K562 (cell line): ENCODE measurements around the gene PSAP. TPM values are rescaled to one million over a fixed set of nuclear protein-coding genes. Genes with fewer than 3 reads are reported as not detected.

ENCODE experiments used
- CBFA2T2 ChIP-seq: fragments of 450-650 bp; conservative IDR thresholded peaks from 2 replicates; pipeline ENCODE4 v1.6.1; 2017; ENCODE audit warnings: mild to moderate bottlenecking
- ETS2 ChIP-seq: IDR thresholded peaks from 2 replicates; pipeline ENCODE4 v1.6.1; 2016; ENCODE audit warnings: borderline replicate concordance, missing genetic modification characterization, mild to moderate bottlenecking, moderate library complexity, missing compliant biosample characterization; ENCODE audit not compliant: poor library complexity, severe bottlenecking
- HDAC2 ChIP-seq: fragments of 450-650 bp; IDR thresholded peaks from 2 replicates; pipeline ENCODE4 v1.6.1; 2016; ENCODE audit warnings: mild to moderate bottlenecking
- NONO ChIP-seq, 2 experiments: fragments of 200-400 bp in 1 of 2; fragments of 450-650 bp in 1 of 2; formaldehyde crosslinking in 1 of 2; IDR thresholded peaks; 2 replicates each; pipeline ENCODE4 v1.6.1; 2017; ENCODE audit warnings: low read depth in 2 of 2, mild to moderate bottlenecking in 2 of 2, moderate library complexity in 2 of 2, low read length in 1 of 2
- SMAD2 ChIP-seq: fragments of 150-350 bp; IDR thresholded peaks from 2 replicates; pipeline ENCODE4 v1.6.1; 2014; ENCODE audit warnings: low read depth, mild to moderate bottlenecking, low read length
- ZFP1 ChIP-seq: fragments of 450-650 bp; formaldehyde crosslinking; IDR thresholded peaks from 2 replicates; pipeline ENCODE4 v1.4.0; 2020; ENCODE audit warnings: mild to moderate bottlenecking, mixed read lengths
- ZKSCAN8 ChIP-seq: fragments of 200-800 bp; sonication (Bioruptor generic); IDR thresholded peaks from 2 replicates; pipeline ENCODE4 v1.6.1; 2016; ENCODE audit warnings: missing genetic modification characterization, missing compliant biosample characterization
- ZNF668 ChIP-seq: fragments of 250-450 bp; sonication (Bioruptor Pico); IDR thresholded peaks from 2 replicates; pipeline ENCODE4 v1.8.0; 2022; ENCODE audit warnings: mild to moderate bottlenecking, inconsistent platforms
- polyA plus RNA-seq, 8 experiments: library from polyadenylated mRNA; depleted of rRNA in 4 of 8; stranded (reverse) in 5 of 8; unstranded in 3 of 8; fragments of >200 nt; fragmentation: Nextera tagmentation in 2 of 8; fragmentation: Illumina TruSeq in 1 of 8; extraction: Ambion mirVana in 2 of 8; extraction: Trizol in 1 of 8; gene quantifications; 2 replicates each; pipeline versions ENCODE4 v1.2.1 to v1.2.3, GENCODE V29; 2011 to 2014; ENCODE audit warnings: inconsistent platforms in 1 of 8, missing spikeins in 1 of 8
- total RNA-seq, 7 experiments: library from RNA; depleted of rRNA in 6 of 7; stranded (reverse); fragments of >200 nt in 6 of 7; fragmentation: Illumina TruSeq in 2 of 7; extraction: Trizol in 2 of 7; gene quantifications; 2 replicates each; pipeline versions ENCODE4 v1.2.1 to v1.2.3, GENCODE V29; 2011 to 2021; ENCODE audit warnings: low replicate concordance in 1 of 7
- TF ChIP-seq, protein P1 (sequence below), 2 experiments: fragments of 450-650 bp; IDR thresholded peaks; 2 replicates each; pipeline ENCODE4 v1.6.1; 2016
- TF ChIP-seq, protein P2 (sequence below), 2 experiments: fragments of 450-650 bp in 1 of 2; IDR thresholded peaks; 2 replicates each; pipeline ENCODE4 v1.6.1; 2011 to 2017; ENCODE audit warnings: low read depth in 2 of 2, antibody characterized with exemption in 1 of 2, borderline replicate concordance in 1 of 2, low read length in 1 of 2, mild to moderate bottlenecking in 1 of 2, mixed read lengths in 1 of 2; ENCODE audit not compliant: control insufficient read depth in 1 of 2
- TF ChIP-seq, protein P3 (sequence below): fragments of 450-650 bp; IDR thresholded peaks from 2 replicates; pipeline ENCODE4 v1.6.1; 2016; ENCODE audit warnings: low read depth
- TF ChIP-seq, protein P4 (sequence below): fragments of 450-650 bp; IDR thresholded peaks from 2 replicates; pipeline ENCODE4 v1.6.1; 2016

PSAP gene
- total and polyA plus RNA-seq, 9 of the 15 experiments (the other 6 are each of a cell fraction or from before 2014, with no cell fraction given), result 245 to 700 (median 429) TPM

DNA sequence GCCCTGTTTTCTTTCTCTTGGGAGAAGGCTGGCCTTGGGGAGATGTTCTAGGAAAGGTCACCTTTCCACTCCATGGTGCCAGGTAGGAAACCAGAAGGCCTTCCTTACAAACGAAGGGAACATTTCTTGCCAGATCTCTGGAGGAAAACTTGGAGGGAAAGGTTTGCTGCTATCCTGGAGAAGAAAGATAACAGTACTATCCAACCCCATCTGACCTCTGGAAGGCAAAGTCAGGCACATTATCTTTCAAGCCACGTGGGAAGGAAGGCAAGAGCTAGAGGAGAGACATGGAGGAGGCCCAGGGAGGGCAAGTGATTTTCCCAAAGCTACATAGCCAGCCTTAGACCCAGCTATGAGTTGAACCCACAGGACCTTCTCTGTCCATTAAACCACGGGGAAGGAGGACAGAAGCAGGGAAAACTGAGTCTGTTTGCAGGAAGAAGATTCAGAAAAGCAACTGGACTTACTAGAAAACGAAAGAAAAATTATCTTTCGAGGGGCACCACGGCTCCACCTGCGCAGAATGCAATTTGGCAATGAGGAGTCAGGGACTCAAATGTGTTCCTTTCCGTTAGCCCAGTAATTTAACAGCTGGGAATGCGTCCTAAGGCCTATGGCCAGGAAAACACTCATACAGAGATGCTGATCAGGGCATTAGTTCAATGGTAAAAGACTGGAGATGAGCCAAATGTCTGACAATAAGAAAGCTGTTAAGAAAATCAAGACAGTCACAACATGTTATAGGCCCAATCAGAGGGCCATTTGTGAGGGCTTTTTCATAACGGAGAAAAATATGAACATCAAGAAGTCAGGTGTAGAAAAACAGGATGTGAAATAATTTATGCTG lies 32.0 kb upstream of the PSAP start (continued):
- TF ChIP-seq CBFA2T2 (peak; percentile 83), HDAC2 (peak; percentile 83), ZFP1 (CRISPR knock-in tag) (no peak), ZNF668 (CRISPR knock-in tag) (no peak), NONO (IDR thresholded peaks at IDR 0.05; ENCODE audit: low read depth in 2 of 2, low read length in 1 of 2) (no peak), ZKSCAN8 (CRISPR knock-in tag) (no peak), SMAD2 (no peak), ETS2 (tag) (no peak)
- TF ChIP-seq, protein P1, sequence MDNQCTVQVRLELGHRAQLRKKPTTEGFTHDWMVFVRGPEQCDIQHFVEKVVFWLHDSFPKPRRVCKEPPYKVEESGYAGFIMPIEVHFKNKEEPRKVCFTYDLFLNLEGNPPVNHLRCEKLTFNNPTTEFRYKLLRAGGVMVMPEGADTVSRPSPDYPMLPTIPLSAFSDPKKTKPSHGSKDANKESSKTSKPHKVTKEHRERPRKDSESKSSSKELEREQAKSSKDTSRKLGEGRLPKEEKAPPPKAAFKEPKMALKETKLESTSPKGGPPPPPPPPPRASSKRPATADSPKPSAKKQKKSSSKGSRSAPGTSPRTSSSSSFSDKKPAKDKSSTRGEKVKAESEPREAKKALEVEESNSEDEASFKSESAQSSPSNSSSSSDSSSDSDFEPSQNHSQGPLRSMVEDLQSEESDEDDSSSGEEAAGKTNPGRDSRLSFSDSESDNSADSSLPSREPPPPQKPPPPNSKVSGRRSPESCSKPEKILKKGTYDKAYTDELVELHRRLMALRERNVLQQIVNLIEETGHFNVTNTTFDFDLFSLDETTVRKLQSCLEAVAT (IDR thresholded peaks at IDR 0.05), result peak in 1 of 2 experiments; percentile 28; a peak in 1 of 4 replicates
- TF ChIP-seq, protein P2, sequence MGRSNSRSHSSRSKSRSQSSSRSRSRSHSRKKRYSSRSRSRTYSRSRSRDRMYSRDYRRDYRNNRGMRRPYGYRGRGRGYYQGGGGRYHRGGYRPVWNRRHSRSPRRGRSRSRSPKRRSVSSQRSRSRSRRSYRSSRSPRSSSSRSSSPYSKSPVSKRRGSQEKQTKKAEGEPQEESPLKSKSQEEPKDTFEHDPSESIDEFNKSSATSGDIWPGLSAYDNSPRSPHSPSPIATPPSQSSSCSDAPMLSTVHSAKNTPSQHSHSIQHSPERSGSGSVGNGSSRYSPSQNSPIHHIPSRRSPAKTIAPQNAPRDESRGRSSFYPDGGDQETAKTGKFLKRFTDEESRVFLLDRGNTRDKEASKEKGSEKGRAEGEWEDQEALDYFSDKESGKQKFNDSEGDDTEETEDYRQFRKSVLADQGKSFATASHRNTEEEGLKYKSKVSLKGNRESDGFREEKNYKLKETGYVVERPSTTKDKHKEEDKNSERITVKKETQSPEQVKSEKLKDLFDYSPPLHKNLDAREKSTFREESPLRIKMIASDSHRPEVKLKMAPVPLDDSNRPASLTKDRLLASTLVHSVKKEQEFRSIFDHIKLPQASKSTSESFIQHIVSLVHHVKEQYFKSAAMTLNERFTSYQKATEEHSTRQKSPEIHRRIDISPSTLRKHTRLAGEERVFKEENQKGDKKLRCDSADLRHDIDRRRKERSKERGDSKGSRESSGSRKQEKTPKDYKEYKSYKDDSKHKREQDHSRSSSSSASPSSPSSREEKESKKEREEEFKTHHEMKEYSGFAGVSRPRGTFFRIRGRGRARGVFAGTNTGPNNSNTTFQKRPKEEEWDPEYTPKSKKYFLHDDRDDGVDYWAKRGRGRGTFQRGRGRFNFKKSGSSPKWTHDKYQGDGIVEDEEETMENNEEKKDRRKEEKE (IDR thresholded peaks at IDR 0.05; ENCODE audit: borderline replicate concordance in 1 of 2, control insufficient read depth in 1 of 2, low read depth in 2 of 2, low read length in 1 of 2), result no peak
- TF ChIP-seq, protein P3, sequence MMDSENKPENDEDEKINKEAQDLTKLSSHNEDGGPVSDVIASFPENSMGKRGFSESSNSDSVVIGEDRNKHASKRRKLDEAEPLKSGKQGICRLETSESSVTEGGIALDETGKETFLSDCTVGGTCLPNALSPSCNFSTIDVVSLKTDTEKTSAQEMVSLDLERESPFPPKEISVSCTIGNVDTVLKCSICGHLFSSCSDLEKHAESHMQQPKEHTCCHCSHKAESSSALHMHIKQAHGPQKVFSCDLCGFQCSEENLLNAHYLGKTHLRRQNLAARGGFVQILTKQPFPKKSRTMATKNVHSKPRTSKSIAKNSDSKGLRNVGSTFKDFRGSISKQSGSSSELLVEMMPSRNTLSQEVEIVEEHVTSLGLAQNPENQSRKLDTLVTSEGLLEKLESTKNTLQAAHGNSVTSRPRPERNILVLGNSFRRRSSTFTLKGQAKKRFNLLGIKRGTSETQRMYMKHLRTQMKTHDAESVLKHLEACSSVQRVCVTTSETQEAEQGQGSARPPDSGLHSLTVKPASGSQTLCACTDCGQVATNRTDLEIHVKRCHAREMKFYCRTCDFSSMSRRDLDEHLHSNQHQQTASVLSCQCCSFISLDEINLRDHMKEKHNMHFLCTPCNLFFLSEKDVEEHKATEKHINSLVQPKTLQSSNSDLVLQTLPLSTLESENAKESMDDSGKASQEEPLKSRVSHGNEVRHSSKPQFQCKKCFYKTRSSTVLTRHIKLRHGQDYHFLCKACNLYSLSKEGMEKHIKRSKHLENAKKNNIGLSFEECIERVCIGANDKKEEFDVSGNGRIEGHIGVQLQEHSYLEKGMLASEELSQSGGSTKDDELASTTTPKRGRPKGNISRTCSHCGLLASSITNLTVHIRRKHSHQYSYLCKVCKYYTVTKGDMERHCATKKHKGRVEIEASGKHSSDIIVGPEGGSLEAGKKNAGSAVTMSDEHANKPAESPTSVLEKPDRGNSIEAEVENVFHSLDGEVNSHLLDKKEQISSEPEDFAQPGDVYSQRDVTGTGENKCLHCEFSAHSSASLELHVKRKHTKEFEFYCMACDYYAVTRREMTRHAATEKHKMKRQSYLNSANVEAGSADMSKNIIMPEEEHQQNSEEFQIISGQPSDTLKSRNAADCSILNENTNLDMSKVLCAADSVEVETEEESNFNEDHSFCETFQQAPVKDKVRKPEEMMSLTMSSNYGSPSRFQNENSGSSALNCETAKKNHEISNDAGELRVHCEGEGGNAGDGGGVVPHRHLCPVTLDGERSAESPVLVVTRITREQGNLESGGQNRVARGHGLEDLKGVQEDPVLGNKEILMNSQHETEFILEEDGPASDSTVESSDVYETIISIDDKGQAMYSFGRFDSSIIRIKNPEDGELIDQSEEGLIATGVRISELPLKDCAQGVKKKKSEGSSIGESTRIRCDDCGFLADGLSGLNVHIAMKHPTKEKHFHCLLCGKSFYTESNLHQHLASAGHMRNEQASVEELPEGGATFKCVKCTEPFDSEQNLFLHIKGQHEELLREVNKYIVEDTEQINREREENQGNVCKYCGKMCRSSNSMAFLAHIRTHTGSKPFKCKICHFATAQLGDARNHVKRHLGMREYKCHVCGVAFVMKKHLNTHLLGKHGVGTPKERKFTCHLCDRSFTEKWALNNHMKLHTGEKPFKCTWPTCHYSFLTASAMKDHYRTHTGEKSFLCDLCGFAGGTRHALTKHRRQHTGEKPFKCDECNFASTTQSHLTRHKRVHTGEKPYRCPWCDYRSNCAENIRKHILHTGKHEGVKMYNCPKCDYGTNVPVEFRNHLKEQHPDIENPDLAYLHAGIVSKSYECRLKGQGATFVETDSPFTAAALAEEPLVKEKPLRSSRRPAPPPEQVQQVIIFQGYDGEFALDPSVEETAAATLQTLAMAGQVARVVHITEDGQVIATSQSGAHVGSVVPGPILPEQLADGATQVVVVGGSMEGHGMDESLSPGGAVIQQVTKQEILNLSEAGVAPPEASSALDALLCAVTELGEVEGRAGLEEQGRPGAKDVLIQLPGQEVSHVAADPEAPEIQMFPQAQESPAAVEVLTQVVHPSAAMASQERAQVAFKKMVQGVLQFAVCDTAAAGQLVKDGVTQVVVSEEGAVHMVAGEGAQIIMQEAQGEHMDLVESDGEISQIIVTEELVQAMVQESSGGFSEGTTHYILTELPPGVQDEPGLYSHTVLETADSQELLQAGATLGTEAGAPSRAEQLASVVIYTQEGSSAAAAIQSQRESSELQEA, result no peak
- TF ChIP-seq, protein P4, sequence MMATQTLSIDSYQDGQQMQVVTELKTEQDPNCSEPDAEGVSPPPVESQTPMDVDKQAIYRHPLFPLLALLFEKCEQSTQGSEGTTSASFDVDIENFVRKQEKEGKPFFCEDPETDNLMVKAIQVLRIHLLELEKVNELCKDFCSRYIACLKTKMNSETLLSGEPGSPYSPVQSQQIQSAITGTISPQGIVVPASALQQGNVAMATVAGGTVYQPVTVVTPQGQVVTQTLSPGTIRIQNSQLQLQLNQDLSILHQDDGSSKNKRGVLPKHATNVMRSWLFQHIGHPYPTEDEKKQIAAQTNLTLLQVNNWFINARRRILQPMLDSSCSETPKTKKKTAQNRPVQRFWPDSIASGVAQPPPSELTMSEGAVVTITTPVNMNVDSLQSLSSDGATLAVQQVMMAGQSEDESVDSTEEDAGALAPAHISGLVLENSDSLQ, result no peak
